ENCODE results near the gene DUOXA2.

- TF ChIP-seq CTCF (IDR thresholded peaks at IDR 0.05) (no peak), POLR2A (IDR thresholded peaks at IDR 0.05) (no peak)
These were observed 3.4 kb downstream of the DUOXA2 start for GRCh38 chr15:45117308-45118130.
